A549 (cell line): ENCODE data around the gene CCDC80.

Experiments used
- EP300 ChIP-seq, 2 experiments: fragments of >200 bp; sonication (Bioruptor Twin); formaldehyde crosslinking; IDR thresholded peaks; 2 replicates in 1 of 2; 3 replicates in 1 of 2; pipeline ENCODE4 v1.6.1; 2016 to 2017
- HDAC2 ChIP-seq: fragments of 200-600 bp; sonication (generic); IDR thresholded peaks from 2 replicates; pipeline ENCODE4 v1.6.1; 2016
- RFX5 ChIP-seq: fragments of 450-650 bp; IDR thresholded peaks from 2 replicates; pipeline ENCODE4 v1.7.1; 2014; ENCODE audit warnings: antibody characterized with exemption, mild to moderate bottlenecking, moderate library complexity
- TF ChIP-seq, protein P1 (sequence below): fragments of >200 bp; sonication (Bioruptor Twin); formaldehyde crosslinking; IDR thresholded peaks from 3 replicates; pipeline ENCODE4 v1.5.1; 2016

DNA sequence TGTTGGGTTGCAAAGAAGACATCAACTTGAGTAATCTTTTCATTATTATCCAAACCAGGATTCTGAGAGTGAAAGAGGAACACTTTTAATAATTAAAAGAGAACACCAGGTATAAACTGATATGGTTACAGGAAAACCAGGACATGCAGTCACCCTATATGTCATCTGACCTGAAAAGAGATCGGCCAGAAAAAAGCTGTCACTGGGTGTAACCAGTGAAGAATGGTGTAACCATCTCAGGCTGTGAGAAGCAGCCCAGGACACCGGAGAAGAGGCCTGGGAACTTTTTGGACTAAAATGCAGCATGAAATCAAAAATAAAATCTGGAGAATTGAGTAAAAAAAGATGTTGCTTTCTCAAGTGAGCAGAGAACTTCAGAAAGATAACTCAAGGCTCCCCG, 10.1 kb upstream of the CCDC80 start:
- no peak for TF ChIP-seq HDAC2
- TF ChIP-seq, protein P1, sequence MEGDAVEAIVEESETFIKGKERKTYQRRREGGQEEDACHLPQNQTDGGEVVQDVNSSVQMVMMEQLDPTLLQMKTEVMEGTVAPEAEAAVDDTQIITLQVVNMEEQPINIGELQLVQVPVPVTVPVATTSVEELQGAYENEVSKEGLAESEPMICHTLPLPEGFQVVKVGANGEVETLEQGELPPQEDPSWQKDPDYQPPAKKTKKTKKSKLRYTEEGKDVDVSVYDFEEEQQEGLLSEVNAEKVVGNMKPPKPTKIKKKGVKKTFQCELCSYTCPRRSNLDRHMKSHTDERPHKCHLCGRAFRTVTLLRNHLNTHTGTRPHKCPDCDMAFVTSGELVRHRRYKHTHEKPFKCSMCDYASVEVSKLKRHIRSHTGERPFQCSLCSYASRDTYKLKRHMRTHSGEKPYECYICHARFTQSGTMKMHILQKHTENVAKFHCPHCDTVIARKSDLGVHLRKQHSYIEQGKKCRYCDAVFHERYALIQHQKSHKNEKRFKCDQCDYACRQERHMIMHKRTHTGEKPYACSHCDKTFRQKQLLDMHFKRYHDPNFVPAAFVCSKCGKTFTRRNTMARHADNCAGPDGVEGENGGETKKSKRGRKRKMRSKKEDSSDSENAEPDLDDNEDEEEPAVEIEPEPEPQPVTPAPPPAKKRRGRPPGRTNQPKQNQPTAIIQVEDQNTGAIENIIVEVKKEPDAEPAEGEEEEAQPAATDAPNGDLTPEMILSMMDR: no peak
- no peak for TF ChIP-seq EP300 (IDR thresholded peaks at IDR 0.05)
- TF ChIP-seq RFX5: no peak
